ENCODE measurements around the gene GET4. TPM values are rescaled to one million over a fixed set of nuclear protein-coding genes. Genes with fewer than 3 reads are reported as not detected.

The GET4 gene
- 40.4 to 61.8 TPM (median 58.8 TPM) in 5 replicates for total RNA-seq (2022; extraction: Qiagen RNA extraction; ENCODE audit: low read depth)

GRCh38 chr7:876077-876971 is at the start of gene GET4:
Gene GET4, plus strand, starts transcription at chr7:876554. Its CDS starts 92 bp downstream, at chr7:876646.

GRCh38 chr7:832167-832967 is 44.0 kb upstream of the GET4 start, which contains the start of gene SUN1:
Gene SUN1, plus strand, starts transcription at chr7:832476. Its CDS starts 49 bp downstream, at chr7:832525.

Other genes with a start within 250 kb of the GET4 start
- 36.6 to 49.2 TPM (median 44.1 TPM) in 5 replicates for gene DNAAF5, start 149.9 kb upstream of the GET4 start, total RNA-seq (2022; extraction: Qiagen RNA extraction; ENCODE audit: low read depth)
- gene PRKAR1B, start 149.3 kb upstream of the GET4 start, total RNA-seq (2022; extraction: Qiagen RNA extraction; ENCODE audit: low read depth): 23.3 to 30.2 TPM (median 26.5 TPM) in 5 replicates
- gene SUN1, start 44.1 kb upstream of the GET4 start, total RNA-seq (2022; extraction: Qiagen RNA extraction; ENCODE audit: low read depth): 66.9 to 93.6 TPM (median 84.9 TPM) in 5 replicates
- gene ADAP1, start 78.1 kb downstream of the GET4 start, total RNA-seq (2022; extraction: Qiagen RNA extraction; ENCODE audit: low read depth): 4.0 to 5.0 TPM (median 4.8 TPM) in 5 replicates
- 5.6 to 6.0 TPM (median 5.8 TPM) in 5 replicates for gene COX19, start 99.0 kb downstream of the GET4 start, total RNA-seq (2022; extraction: Qiagen RNA extraction; ENCODE audit: low read depth)
- gene CYP2W1, start 106.6 kb downstream of the GET4 start, total RNA-seq (2022; extraction: Qiagen RNA extraction; ENCODE audit: low read depth): 0.16 TPM in 1 of 5 replicates, not detected in the others
- gene GPR146, start 168.0 kb downstream of the GET4 start, total RNA-seq (2022; extraction: Qiagen RNA extraction; ENCODE audit: low read depth): 1.7 to 2.8 TPM (median 1.9 TPM) in 5 replicates
- gene GPER1, start 211.6 kb downstream of the GET4 start, total RNA-seq (2022; extraction: Qiagen RNA extraction; ENCODE audit: low read depth): 0.53 to 1.1 TPM (median 0.82 TPM) in 5 replicates